Gastroesophageal sphincter (tissue), 4 donors: ENCODE data around the gene PLRG1. TPM values are rescaled to one million over a fixed set of nuclear protein-coding genes. Genes with fewer than 3 reads are reported as not detected.
A peak's percentile ranks its signal among the peaks of the same experiment; 100 is the strongest.
"Not testable (repeated sequence)": the region's sequence is repeated elsewhere in the genome, so short reads cannot be mapped to it uniquely, and the experiment has no call there.

Experiments
- ATAC-seq: fragments of 150-250 bp; one replicate; pipeline ENCODE4 v1.9.1; 2016; ENCODE audit warnings: mild to moderate bottlenecking, moderate library complexity
- H3K27ac ChIP-seq, 4 donors: fragments of 200-600 bp; sonication (generic) in 3 of 4; 1 replicate in 3 of 4; 2 replicates in 1 of 4; pipeline ENCODE4 v1.5.1; 2016 to 2019
- H3K27me3 ChIP-seq: fragments of 200-600 bp; sonication (generic); one replicate; pipeline ENCODE4 v1.5.1; 2019
- H3K36me3 ChIP-seq, 2 donors: fragments of 200-600 bp; sonication (generic); one replicate each; pipeline ENCODE4 v1.5.1; 2019; ENCODE audit warnings: control low read depth in 1 of 2
- H3K4me1 ChIP-seq, 3 donors: fragments of 200-600 bp; sonication (generic); 1 replicate in 2 of 3; 2 replicates in 1 of 3; pipeline ENCODE4 v1.5.1; 2016 to 2019; ENCODE audit warnings: control low read depth in 2 of 3
- H3K4me3 ChIP-seq, 2 donors: fragments of 200-600 bp; sonication (generic); one replicate each; pipeline ENCODE4 v1.5.1; 2019; ENCODE audit warnings: mild to moderate bottlenecking in 1 of 2, moderate library complexity in 1 of 2
- H3K9me3 ChIP-seq, 3 donors: fragments of 200-600 bp; sonication (generic); one replicate each; pipeline ENCODE4 v1.5.1; 2017 to 2019; ENCODE audit warnings: control low read depth in 2 of 3
- CTCF ChIP-seq, 4 experiments: fragments of 200-600 bp in 2 of 4; fragments of 450-650 bp in 2 of 4; sonication (generic) in 1 of 4; IDR thresholded peaks; one replicate each; pipeline ENCODE4 v1.5.1; 2017 to 2019; ENCODE audit warnings: antibody characterized with exemption in 4 of 4, mild to moderate bottlenecking in 2 of 4, moderate library complexity in 2 of 4
- EP300 ChIP-seq: sonication (generic); formaldehyde crosslinking; IDR thresholded peaks from one replicate; pipeline ENCODE4 v1.6.1; 2017; ENCODE audit warnings: antibody characterized with exemption, mild to moderate bottlenecking
- POLR2A ChIP-seq, 2 donors: fragments of 450-650 bp; IDR thresholded peaks; one replicate each; pipeline ENCODE4 v1.6.1; 2017; ENCODE audit warnings: antibody characterized with exemption in 2 of 2, mild to moderate bottlenecking in 2 of 2, moderate library complexity in 1 of 2
- POLR2AphosphoS5 ChIP-seq: sonication (generic); formaldehyde crosslinking; IDR thresholded peaks from one replicate; pipeline ENCODE4 v1.6.1; 2017; ENCODE audit warnings: antibody characterized with exemption
- WGBS, 2 donors: methylation state at CpG; one replicate each; pipeline ENCODE4 v1.1.5; 2018; ENCODE audit warnings: low coverage in 1 of 2; 5-methylcytosine and 5-hydroxymethylcytosine counted together
- total RNA-seq, 4 donors: library from RNA; depleted of rRNA; stranded (reverse); fragments of >200 nt; gene quantifications; one replicate each; pipeline ENCODE4 v1.1.0, GENCODE V29; 2016

PLRG1 gene
- 10 to 100 TPM; 41.4 to 54.0 (median 45.7) TPM for total RNA-seq

- 1% methylated on average over 27 to 31 of the region's 51 CpGs for WGBS, 2 donors
- H3K4me3 ChIP-seq, result peak within 1 kb of the TSS; percentile 67 to 86
- H3K36me3 ChIP-seq, result peaks cover 4 to 25% of the 10 kb centered on the region in 2 donors
- H3K27ac ChIP-seq, result peak within 1 kb of the TSS; percentile 25 to 83 (median 81)
- H3K9me3 ChIP-seq, result no peaks in the 10 kb centered on the region
- TF ChIP-seq POLR2A (IDR thresholded peaks at IDR 0.05) (peak; percentile 31 to 61), CTCF (IDR thresholded peaks at IDR 0.05) (peak in 3 of 4 experiments; percentile 54 to 62 (median 60)), EP300 (no peak), POLR2AphosphoS5 (peak; percentile 84)
- peaks cover 12 to 41% (median 13%) of the 10 kb centered on the region in 3 donors for H3K4me1 ChIP-seq
- peak; percentile 99 for ATAC-seq
- H3K27me3 ChIP-seq, result no peaks in the 10 kb centered on the region
These were observed at the start of gene PLRG1 for GRCh38 chr4:154549894-154550790. TSS of gene PLRG1 (minus strand) at chr4:154550400. CDS start at chr4:154550308, 92 bp downstream.

DNA sequence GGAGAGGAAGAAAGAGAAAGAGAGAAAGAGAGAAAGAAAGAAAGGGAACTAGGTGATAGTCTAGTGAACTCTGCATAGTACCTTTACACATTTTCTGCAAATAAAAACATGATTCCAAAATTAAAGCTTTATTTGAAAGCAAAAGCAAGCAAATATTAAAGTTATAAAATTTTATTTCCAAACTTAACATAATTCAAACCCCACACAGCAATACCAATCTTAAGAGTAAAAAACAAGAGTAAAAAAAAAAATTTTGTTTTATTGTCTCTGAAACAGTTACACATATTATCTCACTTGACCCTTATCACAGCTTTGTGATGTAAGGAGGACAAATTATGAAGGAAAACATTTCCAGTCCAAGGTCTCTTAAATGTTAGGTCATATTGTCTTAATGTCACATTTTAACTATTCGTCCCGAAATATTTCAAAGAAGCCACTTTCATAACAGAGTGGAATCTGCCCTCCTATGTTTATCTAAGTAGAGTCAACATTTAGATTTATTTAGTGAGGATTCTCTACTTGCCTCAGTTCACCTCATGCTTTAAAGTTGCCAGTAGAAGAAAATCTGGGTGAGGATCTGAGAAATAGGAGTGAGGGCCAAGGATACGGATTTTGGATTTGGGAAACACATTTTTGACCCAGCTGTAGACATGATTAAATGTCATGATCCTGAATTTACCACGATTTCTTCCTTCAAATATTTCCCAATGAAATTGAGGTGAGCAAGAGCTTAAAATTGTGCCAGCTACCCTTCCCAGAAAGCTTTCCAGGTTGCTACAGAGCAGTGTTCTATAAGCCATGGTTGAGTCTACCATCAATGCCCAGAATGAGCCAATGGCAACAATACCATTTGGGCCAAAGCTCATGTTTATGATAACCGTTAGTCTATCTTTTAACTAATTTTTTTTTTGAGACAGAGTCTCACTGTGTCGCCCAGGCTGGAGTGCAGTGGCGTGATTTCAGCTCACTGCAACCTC lies 47.9 kb upstream of the PLRG1 start:
- no peaks in the 10 kb centered on the region for H3K9me3 ChIP-seq
- H3K27me3 ChIP-seq, result no peaks in the 10 kb centered on the region
- no peak for ATAC-seq
- no peak for TF ChIP-seq CTCF (IDR thresholded peaks at IDR 0.05)
- no peak for TF ChIP-seq POLR2AphosphoS5
- TF ChIP-seq EP300, result no peak
- TF ChIP-seq POLR2A (IDR thresholded peaks at IDR 0.05), result no peak
- no peak overlapping the region for H3K4me3 ChIP-seq
- 72 to 85% methylated on average over 5 to 7 of the region's 7 CpGs for WGBS, 2 donors
- no peaks in the 10 kb centered on the region for H3K36me3 ChIP-seq
- no peaks in the 10 kb centered on the region for H3K4me1 ChIP-seq
- no peak overlapping the region for H3K27ac ChIP-seq

DNA sequence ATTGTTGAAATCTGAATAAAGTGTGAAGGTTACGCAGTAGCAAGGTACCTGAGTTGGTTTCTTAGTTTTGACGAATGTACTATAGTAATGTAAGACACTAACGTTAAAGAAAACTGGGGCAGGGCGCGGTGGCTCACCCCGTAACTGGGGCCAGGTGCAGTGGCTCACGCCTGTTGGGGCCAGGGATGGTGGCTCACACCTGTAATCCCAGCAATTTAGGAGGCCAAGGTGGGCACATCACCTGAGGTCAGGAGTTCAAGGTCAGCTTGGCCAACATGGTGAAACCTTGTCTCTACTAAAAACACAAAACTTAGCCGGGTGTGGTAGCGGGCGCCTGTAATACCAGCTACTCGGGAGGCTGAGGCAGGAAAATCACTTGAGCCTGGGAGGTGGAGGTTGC lies 47.1 kb upstream of the PLRG1 start:
- H3K27ac ChIP-seq, H3K4me3 ChIP-seq, ATAC-seq, H3K36me3 ChIP-seq, H3K4me1 ChIP-seq, H3K9me3 ChIP-seq, H3K27me3 ChIP-seq: not testable (repeated sequence)
- WGBS, 2 donors, result 83 to 88% methylated on average over 5 to 9 of the region's 11 CpGs

DNA sequence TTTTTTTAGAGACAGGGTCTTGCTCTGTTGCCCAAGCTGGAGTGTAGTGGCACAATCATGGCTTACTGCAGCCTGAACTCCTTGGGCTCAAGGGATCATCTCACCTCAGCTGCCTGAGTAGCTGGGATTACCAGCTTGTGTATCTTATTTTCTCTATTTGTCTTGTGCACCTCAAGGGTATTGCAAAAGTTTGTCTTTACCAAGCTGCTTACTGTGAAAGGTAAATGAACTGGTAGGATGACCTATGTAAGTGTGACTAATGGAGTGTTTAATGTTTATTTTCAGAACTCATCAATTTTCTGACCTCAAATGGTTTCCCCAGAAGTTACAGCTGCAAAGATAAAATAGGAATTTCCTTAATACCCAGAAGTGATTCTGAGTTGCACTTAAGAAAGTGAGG lies 45.6 kb upstream of the PLRG1 start:
- Histone ChIP-seq H3K4me1 (no peaks in the 10 kb centered on the region), H3K36me3 (no peaks in the 10 kb centered on the region), H3K27ac (no peak overlapping the region), H3K4me3 (no peak overlapping the region), H3K9me3 (no peaks in the 10 kb centered on the region), H3K27me3 (peaks cover 2% of the 10 kb centered on the region)
- no peak for TF ChIP-seq EP300
- no peak for TF ChIP-seq POLR2A (IDR thresholded peaks at IDR 0.05)
- TF ChIP-seq CTCF (IDR thresholded peaks at IDR 0.05), result no peak
- no peak for TF ChIP-seq POLR2AphosphoS5
- no peak for ATAC-seq

GRCh38 chr4:154594343-154594742 lies 44.1 kb upstream of the PLRG1 start:
- not testable (repeated sequence) for H3K36me3 ChIP-seq, ATAC-seq, H3K9me3 ChIP-seq, H3K4me1 ChIP-seq, H3K27ac ChIP-seq, H3K4me3 ChIP-seq, H3K27me3 ChIP-seq
- 79 to 98% methylated on average over 3 of the region's 3 CpGs for WGBS, 2 donors
